Measurements from ENCODE around the gene CHPF2.

Gene CHPF2

GRCh38 chr7:151197932-151198331 lies 34.4 kb upstream of the CHPF2 start:
- no peak for FAIRE-seq
- no peak for DNase-seq (ENCODE audit: insufficient read length, low spot score)
- no peak for TF ChIP-seq CTCF (IDR thresholded peaks at IDR 0.05; ENCODE audit: insufficient read depth, missing control alignments)

- FAIRE-seq (no peak), DNase-seq (ENCODE audit: insufficient read length, low spot score) (no peak)
- no peak for TF ChIP-seq CTCF (IDR thresholded peaks at IDR 0.05; ENCODE audit: insufficient read depth, missing control alignments)
Observed at GRCh38 chr7:151198945-151199848, 33.1 kb upstream of the CHPF2 start.

GRCh38 chr7:151201344-151201743 lies 30.9 kb upstream of the CHPF2 start:
- no peak for DNase-seq (ENCODE audit: insufficient read length, low spot score)
- FAIRE-seq, result no peak
- no peak for TF ChIP-seq CTCF (IDR thresholded peaks at IDR 0.05; ENCODE audit: insufficient read depth, missing control alignments)

- no peak for TF ChIP-seq CTCF (IDR thresholded peaks at IDR 0.05; ENCODE audit: insufficient read depth, missing control alignments)
- no peak for FAIRE-seq
- DNase-seq (ENCODE audit: insufficient read length, low spot score), result no peak
Observed at GRCh38 chr7:151201751-151202150, 30.5 kb upstream of the CHPF2 start.

GRCh38 chr7:151202836-151203235 lies 29.4 kb upstream of the CHPF2 start:
- no peak for FAIRE-seq
- TF ChIP-seq CTCF (IDR thresholded peaks at IDR 0.05; ENCODE audit: insufficient read depth, missing control alignments), result no peak
- no peak for DNase-seq (ENCODE audit: insufficient read length, low spot score)

GRCh38 chr7:151204383-151205032 lies 27.8 kb upstream of the CHPF2 start:
- FAIRE-seq, result no peak
- no peak for DNase-seq (ENCODE audit: insufficient read length, low spot score)
- no peak for TF ChIP-seq CTCF (IDR thresholded peaks at IDR 0.05; ENCODE audit: insufficient read depth, missing control alignments)

- DNase-seq (ENCODE audit: insufficient read length, low spot score), result no peak
- no peak for FAIRE-seq
- TF ChIP-seq CTCF (IDR thresholded peaks at IDR 0.05; ENCODE audit: insufficient read depth, missing control alignments), result no peak
Observed at GRCh38 chr7:151205730-151206129, 26.6 kb upstream of the CHPF2 start.

All from D721Med (cell line).